A204.1 (cell line): ENCODE measurements around the gene GRID1.

Source experiments
- FAIRE-seq: peaks from 2 replicates; lab custom pipeline; 2012; peaks lifted over from hg19 to GRCh38; lab: Jason Lieb, UNC

GRID1 gene

DNA sequence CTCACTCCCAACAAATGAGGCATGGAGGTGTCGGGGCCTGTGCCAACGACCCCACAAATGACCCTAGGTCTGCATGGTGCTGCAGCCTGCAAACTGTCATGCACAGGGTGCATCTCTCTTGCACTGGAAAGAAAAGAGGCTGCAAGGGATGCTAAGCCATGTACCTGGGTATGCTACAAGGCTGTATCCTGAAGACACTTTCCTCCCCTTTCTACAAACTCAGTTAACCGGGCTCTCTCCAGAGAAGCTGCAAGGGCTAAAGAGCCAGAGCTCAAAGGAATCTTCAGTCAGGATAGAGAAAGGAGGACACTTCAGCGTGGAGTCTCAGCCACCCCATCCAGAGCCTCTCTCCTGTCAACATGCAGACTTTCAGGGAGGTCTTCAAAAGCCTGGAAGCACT, 449.0 kb downstream of the GRID1 start:
- no peak for FAIRE-seq

DNA sequence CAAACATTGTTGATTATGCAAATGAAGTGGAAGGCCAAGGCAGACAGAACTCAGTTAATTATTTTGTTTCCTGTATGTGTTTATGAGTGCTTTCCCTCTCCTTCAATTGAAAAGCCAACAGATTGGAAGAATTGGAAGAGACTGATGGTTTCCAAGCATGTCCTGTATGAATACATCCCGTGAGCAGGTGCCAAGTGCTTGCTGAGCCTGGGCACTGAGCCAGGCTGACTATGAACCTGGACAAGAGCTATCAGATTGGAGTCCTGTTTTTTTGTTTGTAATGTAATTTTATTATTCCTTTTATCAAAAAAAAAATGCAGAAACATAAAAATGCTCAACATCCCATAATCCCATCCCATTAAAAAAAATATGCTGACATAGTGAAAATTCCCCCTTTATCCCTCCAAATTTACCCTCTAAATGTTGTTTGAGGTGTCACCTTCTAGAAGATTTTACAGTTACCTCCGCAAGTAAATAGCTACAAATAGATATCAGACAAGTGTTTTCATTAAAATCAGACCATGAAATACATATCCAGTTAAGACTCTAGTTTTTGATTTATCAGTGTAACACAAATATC, 449.5 kb downstream of the GRID1 start:
- no peak for FAIRE-seq

DNA sequence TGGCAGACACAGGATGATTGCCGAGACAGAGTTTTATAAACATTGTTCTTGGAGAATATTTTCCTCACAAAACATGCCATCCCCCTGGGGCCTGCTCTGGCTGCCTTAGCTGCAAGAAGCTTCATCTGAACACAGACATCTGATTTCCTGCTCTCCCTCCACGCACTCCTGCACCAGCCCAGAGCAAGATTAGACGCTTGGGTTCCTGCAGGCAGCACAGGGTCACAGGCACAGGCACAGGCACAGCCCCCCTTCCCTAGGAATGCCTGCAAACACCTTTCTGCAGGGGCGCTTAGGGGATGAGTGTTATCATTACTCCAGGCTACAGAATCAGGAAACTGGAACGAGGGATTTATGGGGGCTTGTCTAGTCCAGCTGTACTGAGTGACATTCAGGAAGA, 450.3 kb downstream of the GRID1 start:
- no peak for FAIRE-seq

DNA sequence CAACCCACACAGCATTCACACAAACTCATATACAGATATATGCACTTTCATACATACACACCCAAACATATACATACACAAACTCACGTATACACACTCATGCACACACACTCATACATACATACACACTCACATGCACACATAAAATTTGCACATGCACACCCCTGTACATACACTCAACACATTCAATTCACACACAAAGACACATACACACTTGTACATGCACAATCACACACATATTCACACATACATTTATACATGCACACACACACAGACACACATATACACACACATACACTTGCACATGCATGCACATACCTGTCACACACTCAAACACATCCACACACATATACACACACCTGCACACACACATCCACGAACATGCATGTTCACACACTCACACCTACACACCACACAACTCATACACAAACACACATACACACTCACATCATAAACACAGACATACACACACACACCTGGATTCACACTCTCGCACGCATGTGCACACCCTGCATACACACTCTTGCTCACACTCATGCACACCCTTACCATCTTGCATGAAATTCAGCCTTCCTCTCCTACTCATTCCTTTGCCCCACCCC, 451.2 kb downstream of the GRID1 start:
- FAIRE-seq: no peak

DNA sequence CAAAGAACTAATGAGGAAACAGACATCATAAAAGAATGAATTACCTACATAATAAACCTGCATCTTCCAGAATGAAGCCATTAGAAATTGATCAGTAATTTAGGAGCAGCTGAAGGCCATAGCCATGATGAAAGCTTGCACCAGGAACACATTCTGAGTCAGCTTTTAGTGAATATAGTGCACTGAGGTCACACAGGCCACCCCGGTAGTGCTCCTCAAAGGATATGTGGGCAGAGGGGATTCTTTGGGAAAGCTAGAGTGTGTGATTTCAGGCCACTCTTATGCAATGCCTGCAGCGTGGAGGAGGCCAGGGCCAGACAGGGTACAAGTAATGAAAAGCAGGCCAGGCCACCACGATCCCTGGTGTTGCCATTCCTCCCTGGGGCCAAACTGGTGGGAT, 451.9 kb downstream of the GRID1 start:
- no peak for FAIRE-seq

DNA sequence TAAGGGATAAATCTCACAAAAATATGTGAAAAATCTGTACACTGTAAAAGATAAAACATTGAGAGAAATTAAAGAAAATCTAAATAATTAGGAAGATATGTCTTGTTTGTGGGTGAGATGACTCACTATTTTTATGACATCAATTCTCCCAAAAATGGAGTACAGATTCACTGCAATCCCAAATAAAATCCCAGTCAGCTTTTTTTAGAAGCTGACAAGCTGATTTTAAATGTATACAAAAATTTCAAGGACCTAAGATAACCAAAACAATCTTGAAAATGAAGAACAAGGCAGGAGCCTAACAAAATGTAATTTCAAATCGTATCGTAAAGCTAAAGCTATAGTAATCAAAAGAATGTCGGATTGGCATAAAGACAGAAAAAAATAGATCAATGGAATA, 458.1 kb downstream of the GRID1 start:
- FAIRE-seq: no peak

DNA sequence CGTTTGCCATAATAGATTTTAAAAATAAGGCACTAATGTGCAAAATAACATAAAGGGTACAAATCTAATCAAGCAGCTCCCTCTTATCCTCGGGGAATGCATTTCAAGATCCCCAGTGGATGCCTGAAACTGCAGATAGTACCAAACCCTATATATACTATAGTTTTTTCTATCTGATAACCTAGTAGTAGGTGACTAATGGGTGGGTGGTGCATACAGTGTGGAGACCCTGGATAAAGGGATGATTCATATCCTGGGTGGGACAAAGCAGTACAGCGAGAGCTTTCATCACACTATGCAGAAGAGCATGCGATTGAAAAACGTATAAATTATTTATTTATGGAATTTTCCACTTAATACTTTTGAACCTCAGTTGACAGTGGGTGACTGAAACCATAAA, 464.5 kb downstream of the GRID1 start:
- no peak for FAIRE-seq

DNA sequence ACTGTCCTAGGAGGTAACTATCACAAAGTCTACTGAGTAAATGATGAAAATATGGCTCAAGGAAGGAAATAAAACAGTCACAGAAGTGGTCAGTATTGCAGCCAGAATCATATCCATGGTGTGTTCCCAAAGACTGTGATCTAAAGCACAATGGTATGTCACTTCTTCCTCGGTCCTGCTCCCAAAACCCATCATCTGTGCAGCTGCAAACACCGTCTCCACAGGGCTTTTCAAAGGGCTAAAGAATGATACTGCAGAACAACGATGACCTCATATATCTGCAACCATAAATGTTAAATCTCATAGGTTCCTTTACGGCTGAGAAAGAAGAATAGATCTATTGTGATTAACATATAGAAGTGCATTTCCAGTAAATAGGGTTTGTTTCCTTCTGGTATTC, 465.0 kb downstream of the GRID1 start:
- no peak for FAIRE-seq

DNA sequence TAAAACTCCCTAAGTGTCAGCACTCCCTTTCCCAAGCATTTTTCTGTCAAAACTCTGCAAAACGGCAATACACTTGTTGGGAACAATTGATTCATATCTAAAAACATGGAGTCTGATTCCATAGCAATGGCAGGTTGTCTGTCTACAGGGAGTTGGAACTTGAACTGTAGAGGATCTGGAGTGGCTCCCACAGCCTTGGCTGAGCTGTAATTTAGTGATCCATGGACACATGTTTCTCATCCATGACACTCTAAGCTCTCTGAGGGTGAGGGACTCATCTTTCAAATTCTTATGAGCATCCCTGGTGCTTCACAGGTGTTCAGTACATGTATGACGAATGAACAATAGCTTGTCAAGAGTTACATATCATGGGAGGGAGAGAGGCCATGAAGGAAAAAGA, 466.1 kb downstream of the GRID1 start:
- FAIRE-seq: no peak

DNA sequence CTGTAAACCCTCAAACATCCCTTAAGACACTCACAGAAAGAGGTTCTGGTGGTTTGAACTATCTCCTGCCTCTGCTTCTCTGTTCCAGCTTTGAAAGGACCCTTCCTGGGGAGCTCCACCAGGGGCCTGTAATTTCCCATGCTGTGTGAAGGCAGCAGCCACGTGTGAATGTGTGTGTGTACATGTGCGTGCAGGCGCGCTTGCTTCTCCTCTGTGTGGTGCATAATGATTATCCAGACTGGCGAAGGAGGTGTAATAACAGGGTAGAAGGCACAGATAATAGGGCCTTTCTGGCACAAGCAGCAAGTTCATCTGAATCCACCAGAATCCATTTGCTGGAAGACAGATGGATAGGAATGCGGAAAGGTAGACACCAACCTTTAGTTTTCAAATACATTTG, 466.5 kb downstream of the GRID1 start:
- no peak for FAIRE-seq

DNA sequence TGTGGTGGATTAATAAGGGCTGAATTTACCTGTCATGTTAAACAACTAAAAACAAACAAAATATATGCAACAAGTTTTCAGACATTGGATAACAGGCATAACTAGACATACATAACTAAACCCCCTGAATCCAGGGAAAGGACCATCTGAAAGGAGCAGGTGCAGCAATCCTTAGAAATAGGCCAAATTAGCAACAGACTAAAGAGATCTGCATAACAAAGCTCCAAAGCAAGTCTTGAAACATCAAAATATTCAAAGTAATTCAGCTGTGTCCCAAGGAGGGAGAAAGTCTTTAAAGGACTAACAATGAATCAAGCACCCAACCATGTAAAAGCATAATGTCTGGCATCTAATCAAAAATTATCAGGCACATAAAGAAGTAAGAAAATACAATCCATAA, 475.1 kb downstream of the GRID1 start:
- no peak for FAIRE-seq

DNA sequence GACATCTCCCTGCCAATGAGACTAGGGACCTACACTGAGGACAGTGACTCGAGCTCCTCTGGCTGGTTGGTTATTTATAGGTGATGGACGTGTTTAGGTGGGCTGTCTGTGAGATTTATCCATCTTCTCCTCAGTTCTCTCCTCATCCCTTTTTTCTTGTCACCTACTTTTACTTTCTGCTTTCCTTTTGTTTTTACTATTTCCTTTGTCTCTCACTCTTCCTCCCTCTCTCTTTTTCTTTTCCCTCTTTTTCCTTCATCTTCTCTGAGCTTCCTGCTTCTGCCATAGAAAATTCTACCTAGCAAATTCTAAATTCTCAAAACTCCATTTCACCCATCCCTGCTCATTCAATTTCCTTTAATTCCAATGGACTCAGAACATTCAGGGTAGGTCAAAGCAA, 478.0 kb downstream of the GRID1 start:
- FAIRE-seq: no peak

DNA sequence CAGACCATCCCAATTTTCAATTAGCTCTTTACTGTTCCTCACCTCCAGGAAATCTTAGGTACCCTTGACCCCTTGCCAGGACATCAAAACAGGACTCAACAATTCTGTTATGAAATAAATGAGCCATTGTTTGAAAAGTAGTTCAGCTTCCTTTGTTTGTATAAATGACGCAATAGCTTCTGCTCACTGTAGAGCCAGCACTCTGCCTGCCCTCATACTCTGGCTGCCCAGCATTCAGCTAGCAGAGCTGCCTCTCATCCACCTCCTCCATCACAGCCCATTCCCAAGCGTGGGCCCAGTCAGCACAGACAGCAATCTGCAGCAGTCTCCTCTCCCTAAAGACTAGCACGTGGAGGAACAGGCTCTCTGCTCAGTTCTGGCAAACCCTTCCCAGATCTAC, 478.6 kb downstream of the GRID1 start:
- FAIRE-seq: no peak

DNA sequence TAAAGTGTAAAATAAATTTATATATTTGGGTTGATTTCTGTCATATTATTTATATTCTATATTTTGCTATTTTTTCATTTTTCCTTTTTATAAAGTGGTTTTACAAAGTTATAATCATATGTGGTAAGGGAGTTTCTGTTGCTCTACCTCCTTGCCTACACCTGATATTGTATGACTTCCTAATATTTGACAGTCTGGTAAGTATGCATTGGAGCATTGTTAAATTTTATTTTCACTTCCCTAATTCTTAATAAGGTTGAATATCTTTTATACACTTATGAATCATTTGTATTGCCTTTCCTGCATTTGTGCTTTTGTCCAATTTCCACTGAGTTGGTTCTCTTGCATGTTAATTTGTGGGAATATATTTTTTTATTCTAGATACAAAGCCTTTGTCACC, 492.4 kb downstream of the GRID1 start:
- no peak for FAIRE-seq

DNA sequence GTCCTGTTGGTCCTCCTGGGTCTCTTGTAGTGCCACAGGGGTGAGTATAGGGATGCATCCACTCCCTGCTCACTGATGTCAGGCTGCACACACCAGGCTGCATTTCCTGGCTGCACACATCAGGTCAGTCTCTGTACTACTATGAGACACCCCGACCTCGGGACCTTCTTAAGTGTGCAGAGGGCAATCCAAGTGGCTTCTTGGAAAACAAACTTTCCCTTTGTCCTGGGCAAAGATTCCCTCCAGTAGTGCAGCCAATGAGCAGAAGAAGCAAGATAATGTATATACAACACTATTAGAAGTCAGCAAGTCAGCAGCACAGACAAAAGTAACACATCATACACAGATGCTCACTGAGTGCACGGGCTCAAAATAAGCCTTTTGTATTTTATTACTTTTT, 493.5 kb downstream of the GRID1 start:
- FAIRE-seq: no peak

DNA sequence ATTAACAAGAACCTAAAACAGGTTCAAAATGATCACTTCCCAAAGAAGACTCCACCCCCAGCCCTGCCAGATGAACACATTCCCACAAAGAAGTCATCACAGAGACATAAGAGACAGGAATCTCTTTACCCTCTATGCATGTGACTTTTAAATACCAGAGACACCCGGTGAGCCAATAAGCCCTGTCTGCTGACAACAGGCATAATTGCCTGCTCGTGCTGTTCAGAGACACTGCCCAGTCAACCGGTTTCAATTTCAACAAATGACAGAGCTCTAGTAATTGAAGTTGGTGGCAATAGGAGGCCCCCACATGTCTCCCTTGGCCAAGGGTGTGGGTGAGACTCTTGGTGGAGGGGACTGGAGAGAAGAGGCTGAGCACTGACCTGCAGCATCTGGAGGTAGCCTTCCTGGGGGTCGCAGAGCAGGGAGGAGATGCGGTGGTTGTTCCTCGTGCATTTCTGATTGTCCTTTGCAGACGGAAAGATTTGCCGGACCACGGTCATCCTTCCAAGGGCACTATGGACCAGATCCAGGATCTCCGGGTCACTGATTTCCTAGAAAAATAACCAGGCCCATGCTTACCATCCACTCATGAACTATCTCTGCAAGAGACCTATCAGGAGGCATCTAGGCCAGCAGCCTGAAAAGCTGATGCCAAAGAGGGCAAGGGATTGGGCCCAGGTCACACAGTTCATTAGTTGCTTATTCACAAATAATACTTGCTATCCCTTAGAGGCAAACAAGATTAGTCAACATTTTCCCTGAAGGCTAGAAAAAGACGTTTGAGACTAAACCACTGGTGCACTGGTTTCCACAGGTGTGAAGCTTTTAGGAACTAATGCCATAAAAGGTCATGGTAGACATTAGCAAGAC, 497.7 kb downstream of the GRID1 start:
- FAIRE-seq: no peak

DNA sequence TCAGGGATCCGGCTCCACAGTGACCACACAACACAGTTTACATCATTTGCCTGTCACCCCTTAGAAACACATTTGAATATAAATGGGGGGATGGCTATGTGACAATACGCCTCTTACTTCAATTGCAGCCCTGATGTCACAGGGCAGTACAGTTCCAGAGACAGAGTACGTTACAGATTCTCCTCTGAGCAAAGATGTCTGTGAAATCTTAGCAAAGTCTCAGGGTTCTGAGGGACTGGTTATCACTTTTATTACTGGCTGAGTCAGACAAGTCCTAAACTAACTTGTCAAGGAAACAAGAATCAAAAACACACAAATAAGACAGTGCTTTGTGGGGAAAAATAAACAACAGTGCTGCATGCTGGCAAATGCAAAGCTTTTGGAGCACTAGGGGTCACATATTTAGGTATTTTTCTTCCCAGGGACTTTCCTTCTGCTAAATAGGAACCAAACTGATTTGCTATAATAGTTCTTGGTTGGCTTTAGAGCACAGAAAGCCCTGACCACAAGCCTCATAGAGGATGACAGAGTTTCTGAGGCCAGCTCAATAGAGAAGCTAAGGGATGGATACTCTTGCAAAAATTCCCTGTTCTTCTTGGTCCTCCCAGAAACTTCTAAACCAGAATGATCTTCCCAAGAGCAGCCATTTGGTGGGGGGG, 501.6 kb downstream of the GRID1 start:
- FAIRE-seq: no peak

DNA sequence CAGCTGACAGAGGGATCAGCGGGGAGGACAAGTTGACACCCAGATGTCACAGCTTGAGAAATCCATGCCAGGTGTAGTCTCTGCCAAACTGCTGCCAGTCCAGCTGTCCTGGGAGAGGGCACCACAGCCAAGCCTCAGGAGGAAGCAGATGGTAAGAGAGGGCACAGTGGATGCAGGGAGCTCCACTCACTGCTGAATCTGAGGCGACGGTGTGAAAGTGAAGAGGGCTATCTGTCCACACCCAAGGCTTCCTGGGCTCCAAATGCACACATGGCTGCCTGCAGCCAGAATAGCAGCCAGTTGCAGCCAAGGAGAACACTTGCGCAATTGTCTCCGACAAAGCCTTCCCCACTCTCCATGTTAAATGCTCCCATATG, 502.4 kb downstream of the GRID1 start:
- no peak for FAIRE-seq

DNA sequence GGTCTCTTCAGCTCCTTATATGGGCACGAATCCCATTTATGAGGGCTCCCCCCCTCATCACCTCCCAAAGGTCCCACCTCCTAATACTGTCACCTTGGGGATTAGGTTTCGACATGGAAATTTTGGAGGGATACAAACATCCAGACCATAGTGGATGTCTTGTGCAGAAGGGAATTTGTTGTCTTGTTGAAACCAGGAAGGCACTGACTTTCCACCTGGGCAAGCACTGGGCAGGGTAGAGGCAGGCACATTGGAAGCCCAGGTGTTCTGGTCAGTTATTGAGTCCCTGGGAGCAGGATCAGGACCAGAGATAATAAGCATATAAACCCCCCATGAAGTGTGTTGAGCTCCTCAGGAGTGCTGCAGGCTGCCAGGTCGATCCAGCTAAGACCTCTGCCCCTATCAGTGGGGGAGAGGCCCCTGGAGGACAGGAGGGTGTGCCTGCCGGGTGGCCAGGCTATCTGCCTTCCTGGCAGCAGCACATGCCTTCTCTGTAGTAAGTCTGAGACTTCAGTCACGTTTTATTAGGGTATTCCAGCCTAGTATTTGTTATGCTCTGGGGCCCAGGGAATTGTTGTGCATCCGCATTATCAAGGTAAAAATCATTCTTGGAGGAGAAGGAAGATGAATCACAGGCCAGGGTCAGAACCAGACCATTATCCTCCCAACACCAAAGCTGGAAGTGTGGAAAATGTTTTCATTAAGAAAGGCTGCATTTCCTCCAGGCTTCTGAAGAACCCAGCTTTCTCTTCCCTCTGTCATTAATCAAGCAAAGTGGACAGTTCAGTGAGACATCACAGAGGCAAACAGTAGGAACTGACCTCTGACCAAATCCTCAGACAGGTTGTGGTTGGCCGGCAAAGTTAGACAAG, 503.1 kb downstream of the GRID1 start:
- no peak for FAIRE-seq

DNA sequence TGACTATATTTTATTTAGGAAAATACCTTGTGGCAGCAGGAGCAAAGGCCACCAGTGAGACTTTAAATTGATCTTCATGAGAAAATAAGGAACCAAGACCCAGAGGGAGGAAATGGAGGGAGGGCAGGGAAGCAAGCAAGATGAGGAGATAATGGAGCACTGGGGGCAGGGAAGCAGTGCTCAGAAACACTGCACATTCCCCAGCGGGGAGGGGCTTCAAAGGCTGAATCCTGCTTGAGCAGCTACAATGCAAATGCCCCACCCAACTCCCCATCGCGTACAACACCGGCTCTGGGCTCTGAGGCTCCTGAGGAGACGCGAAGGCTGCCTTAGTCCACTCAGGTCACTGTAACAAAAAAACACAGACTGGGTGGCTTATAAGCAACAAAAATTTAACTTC, 503.8 kb downstream of the GRID1 start:
- FAIRE-seq: no peak

DNA sequence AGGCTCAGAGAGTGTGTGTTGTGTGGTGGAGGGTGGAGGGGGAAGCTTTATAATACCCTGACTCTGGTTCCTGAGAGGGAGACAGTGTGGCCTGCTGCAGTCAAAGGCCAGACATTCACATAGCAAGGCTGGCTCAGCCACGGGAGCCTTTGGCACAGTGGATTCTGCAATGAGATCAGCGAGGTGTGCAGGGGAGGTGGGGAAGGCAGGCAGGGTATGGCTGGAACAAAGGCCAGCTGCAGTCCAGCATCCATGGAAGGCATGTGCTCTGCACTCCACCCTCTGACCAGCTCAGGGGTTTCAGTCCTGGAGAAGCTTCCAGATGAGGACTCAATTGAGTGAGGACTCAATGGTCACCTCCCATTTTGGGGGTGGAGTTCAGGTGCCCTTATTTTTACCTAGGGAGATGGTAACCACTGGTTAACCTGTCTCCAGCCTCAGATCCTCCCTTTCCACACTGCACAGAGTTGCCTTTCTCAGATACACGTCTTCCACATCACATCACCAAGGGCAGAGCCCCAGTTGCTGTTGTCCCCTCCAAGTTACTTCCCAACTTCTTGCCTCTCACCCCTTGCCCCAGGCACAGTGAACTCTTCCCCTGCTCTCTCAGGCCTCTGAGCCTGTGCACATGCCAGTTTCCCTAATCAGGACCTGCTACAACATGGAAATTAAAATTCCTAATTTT, 504.9 kb downstream of the GRID1 start:
- FAIRE-seq: no peak

DNA sequence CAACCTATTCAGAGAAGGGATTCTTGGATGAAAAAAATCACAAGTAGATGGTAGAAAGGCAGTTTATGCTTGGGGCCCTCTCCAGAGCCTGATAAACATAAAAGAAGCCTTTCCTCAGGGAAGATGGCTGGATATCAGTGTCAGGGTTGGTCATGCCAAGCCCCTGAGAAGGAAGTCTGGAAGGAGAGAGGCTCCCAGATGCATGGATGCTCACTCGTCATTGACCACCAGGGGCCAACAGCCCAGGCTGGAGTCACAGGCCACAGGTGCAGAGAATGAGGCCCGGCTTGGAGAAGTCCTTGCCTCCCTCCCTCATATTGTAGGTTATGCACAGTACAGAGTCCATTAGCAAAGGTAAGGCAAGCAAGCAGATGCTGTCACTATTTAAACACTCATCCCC, 506.7 kb downstream of the GRID1 start:
- no peak for FAIRE-seq
